Loucy (cell line): ENCODE data around the gene KLHL2.

Experiments
- H2AFZ ChIP-seq: fragments of 200-600 bp; sonication (generic); 2 replicates; pipeline ENCODE4 v1.6.0; 2016; ENCODE audit warnings: antibody characterized with exemption, mild to moderate bottlenecking, low read length, moderate library complexity
- H3F3A ChIP-seq: fragments of 200-600 bp; 2 replicates; pipeline ENCODE4 v1.6.0; 2016; ENCODE audit warnings: antibody characterized with exemption, low read depth, mild to moderate bottlenecking
- H3K27me3 ChIP-seq: fragments of 200-600 bp; sonication (generic); 2 replicates; pipeline ENCODE4 v1.6.1; 2014; ENCODE audit warnings: low read length, mild to moderate bottlenecking; ENCODE audit not compliant: insufficient read depth, poor library complexity, severe bottlenecking
- H3K36me3 ChIP-seq: fragments of 200-600 bp; sonication (generic); 2 replicates; pipeline ENCODE4 v1.6.1; 2016; ENCODE audit warnings: low read length; ENCODE audit not compliant: insufficient read depth
- H3K4me1 ChIP-seq: fragments of 200-600 bp; sonication (generic); 2 replicates; pipeline ENCODE4 v1.5.1; 2014; ENCODE audit warnings: low read length, mild to moderate bottlenecking; ENCODE audit not compliant: insufficient read depth, poor library complexity, severe bottlenecking
- H3K4me2 ChIP-seq: fragments of 200-600 bp; sonication (generic); 2 replicates; pipeline ENCODE4 v1.6.0; 2014; ENCODE audit warnings: antibody characterized with exemption, low read length, low read depth, mild to moderate bottlenecking; ENCODE audit not compliant: poor library complexity, severe bottlenecking
- H3K4me3 ChIP-seq: fragments of 200-600 bp; sonication (generic); 2 replicates; pipeline ENCODE4 v1.5.1; 2014; ENCODE audit warnings: low read length, mild to moderate bottlenecking, mixed read lengths; ENCODE audit not compliant: poor library complexity, severe bottlenecking
- H3K79me2 ChIP-seq: fragments of 200-600 bp; sonication (generic); 2 replicates; pipeline ENCODE4 v1.6.1; 2014; ENCODE audit warnings: low read length; ENCODE audit not compliant: insufficient read depth
- H3K9ac ChIP-seq: fragments of 200-600 bp; sonication (generic); 2 replicates; pipeline ENCODE4 v1.6.0; 2014; ENCODE audit warnings: mild to moderate bottlenecking, low read depth, low read length, moderate library complexity; ENCODE audit not compliant: poor library complexity, severe bottlenecking
- H3K9me2 ChIP-seq: fragments of 200-600 bp; sonication (generic); replicated peaks from 2 replicates; pipeline ENCODE4 v1.6.1; 2016; ENCODE audit warnings: low read depth, low read length, mixed read lengths
- H3K9me3 ChIP-seq: fragments of 200-600 bp; sonication (generic); 2 replicates; pipeline ENCODE4 v1.6.1; 2014; ENCODE audit warnings: mild to moderate bottlenecking, antibody characterized with exemption, low read length, low read depth; ENCODE audit not compliant: insufficient read depth
- H4K20me1 ChIP-seq: fragments of 200-600 bp; sonication (generic); 2 replicates; pipeline ENCODE4 v1.6.0; 2014; ENCODE audit warnings: antibody characterized with exemption, low read length, mild to moderate bottlenecking; ENCODE audit not compliant: insufficient read depth, poor library complexity, severe bottlenecking
- EZH2phosphoT487 ChIP-seq: fragments of 200-600 bp; IDR thresholded peaks from 2 replicates; pipeline ENCODE4 v1.6.1; 2018; ENCODE audit warnings: antibody characterized with exemption, mild to moderate bottlenecking, moderate library complexity, borderline replicate concordance
- TF ChIP-seq, protein P1 (sequence below): fragments of 200-600 bp; sonication (generic); conservative IDR thresholded peaks from 2 replicates; pipeline ENCODE4 v1.5.1; 2014; ENCODE audit warnings: mild to moderate bottlenecking, antibody characterized with exemption, low read length

Gene KLHL2

DNA sequence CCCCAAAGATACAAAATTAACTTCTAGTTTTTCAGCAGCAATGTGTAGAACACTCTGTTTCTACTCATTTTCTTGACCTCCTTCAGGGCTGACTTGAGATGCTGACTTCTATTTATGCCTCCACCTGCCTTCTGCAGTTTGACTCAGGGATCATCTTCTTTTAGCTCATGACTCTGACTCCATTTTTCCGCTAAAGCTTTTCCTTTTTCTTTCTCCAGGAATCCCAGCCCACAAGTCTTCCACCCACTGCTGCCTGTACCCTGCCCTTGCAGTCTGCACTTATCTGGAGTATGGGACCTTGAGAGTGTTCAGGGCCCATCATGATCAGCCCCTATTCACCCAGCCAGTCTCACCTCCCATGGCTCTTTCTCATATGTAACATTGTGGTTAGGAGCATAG, 14.9 kb upstream of the KLHL2 start:
- Histone ChIP-seq H3K9me2 (no peaks in the 10 kb centered on the region), H2AFZ (no peak overlapping the region), H3K4me3 (no peak overlapping the region), H3K79me2 (no peaks in the 10 kb centered on the region), H3K36me3 (no peaks in the 10 kb centered on the region), H3K4me2 (no peak overlapping the region), H3K9me3 (no peaks in the 10 kb centered on the region), H3F3A (no peaks in the 10 kb centered on the region), H4K20me1 (no peaks in the 10 kb centered on the region), H3K4me1 (no peaks in the 10 kb centered on the region), H3K27me3 (no peaks in the 10 kb centered on the region), H3K9ac (no peak overlapping the region)
- no peak for TF ChIP-seq EZH2phosphoT487
- TF ChIP-seq, protein P1, sequence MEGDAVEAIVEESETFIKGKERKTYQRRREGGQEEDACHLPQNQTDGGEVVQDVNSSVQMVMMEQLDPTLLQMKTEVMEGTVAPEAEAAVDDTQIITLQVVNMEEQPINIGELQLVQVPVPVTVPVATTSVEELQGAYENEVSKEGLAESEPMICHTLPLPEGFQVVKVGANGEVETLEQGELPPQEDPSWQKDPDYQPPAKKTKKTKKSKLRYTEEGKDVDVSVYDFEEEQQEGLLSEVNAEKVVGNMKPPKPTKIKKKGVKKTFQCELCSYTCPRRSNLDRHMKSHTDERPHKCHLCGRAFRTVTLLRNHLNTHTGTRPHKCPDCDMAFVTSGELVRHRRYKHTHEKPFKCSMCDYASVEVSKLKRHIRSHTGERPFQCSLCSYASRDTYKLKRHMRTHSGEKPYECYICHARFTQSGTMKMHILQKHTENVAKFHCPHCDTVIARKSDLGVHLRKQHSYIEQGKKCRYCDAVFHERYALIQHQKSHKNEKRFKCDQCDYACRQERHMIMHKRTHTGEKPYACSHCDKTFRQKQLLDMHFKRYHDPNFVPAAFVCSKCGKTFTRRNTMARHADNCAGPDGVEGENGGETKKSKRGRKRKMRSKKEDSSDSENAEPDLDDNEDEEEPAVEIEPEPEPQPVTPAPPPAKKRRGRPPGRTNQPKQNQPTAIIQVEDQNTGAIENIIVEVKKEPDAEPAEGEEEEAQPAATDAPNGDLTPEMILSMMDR: no peak

DNA sequence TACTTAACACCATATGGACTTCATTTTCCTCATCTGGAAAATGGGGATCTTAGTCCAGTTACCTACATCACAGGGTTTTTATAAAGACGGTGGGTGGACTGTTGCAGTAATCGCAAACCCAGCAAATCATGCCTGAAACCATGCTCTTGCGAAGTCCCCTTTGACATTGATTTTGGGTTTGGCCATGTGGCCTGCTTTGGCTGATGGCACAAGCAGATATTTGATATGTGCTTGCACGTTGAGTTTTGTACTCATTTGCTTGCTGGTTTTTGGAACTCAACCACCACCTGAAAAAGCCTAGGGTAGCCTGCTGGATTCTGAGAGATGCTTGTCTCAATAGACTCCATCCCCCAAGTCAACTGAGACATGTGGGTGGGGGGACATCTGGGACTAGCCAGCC, 14.4 kb upstream of the KLHL2 start:
- TF ChIP-seq, protein P1: no peak
- no peak for TF ChIP-seq EZH2phosphoT487

DNA sequence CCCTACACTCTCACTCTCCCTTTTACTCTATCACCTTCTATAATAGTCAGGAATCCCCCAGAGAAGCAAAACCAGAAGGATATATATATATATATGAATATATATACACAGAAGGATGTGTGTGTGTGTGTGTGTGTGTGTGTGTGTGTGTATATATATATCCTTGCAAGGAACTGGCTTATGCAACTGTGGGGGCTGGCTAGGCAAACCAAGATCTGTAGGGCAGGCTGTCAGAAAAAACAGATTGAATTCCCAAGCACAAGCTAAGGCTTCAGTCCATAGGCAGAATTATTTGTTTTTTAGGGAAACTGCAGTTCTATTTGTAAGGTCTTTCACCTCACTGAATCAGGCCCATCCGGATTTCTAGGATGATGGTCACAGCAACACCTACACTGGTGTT, 13.0 kb upstream of the KLHL2 start:
- H3K36me3 ChIP-seq: no peaks in the 10 kb centered on the region
- TF ChIP-seq, protein P1: no peak
- TF ChIP-seq EZH2phosphoT487: no peak
- no peaks in the 10 kb centered on the region for H4K20me1 ChIP-seq
- no peaks in the 10 kb centered on the region for H3F3A ChIP-seq
- H3K4me2 ChIP-seq: no peak overlapping the region
- no peak overlapping the region for H3K9ac ChIP-seq
- H3K79me2 ChIP-seq: no peaks in the 10 kb centered on the region
- no peak overlapping the region for H3K4me3 ChIP-seq
- H3K4me1 ChIP-seq: no peaks in the 10 kb centered on the region
- no peaks in the 10 kb centered on the region for H3K9me2 ChIP-seq
- no peaks in the 10 kb centered on the region for H3K9me3 ChIP-seq
- no peak overlapping the region for H2AFZ ChIP-seq
- no peaks in the 10 kb centered on the region for H3K27me3 ChIP-seq

More for the DNA sequence above, 14.4 kb upstream of the KLHL2 start:
- no peaks in the 10 kb centered on the region for H3K9me3 ChIP-seq
- H4K20me1 ChIP-seq: no peaks in the 10 kb centered on the region
- H3K4me3 ChIP-seq: no peak overlapping the region
- H3F3A ChIP-seq: no peaks in the 10 kb centered on the region
- H3K36me3 ChIP-seq: no peaks in the 10 kb centered on the region
- H3K9ac ChIP-seq: no peak overlapping the region
- no peaks in the 10 kb centered on the region for H3K79me2 ChIP-seq
- no peaks in the 10 kb centered on the region for H3K9me2 ChIP-seq
- H3K27me3 ChIP-seq: no peaks in the 10 kb centered on the region
- no peak overlapping the region for H2AFZ ChIP-seq
- H3K4me1 ChIP-seq: no peaks in the 10 kb centered on the region
- H3K4me2 ChIP-seq: no peak overlapping the region
